HG03066 (cell line): Measurements from ENCODE around the gene DNAJC2.
"Not testable (repeated sequence)": the region's sequence is repeated elsewhere in the genome, so short reads cannot be mapped to it uniquely, and the experiment has no call there.

Experiments
- ATAC-seq: cut with Tn5 transposase; IDR thresholded peaks from one replicate; pipeline ENCODE4 v1.9.1; 2021; ENCODE audit warnings: low read depth; ENCODE audit not compliant: unreplicated experiment

The DNAJC2 gene

GRCh38 chr7:103343758-103344452, 662 bp downstream of the DNAJC2 start:
- ATAC-seq: peak; percentile 7

- no peak for ATAC-seq
These were observed 1.2 kb downstream of the DNAJC2 start for GRCh38 chr7:103343332-103343731.

GRCh38 chr7:103341466-103341865, 3.1 kb downstream of the DNAJC2 start:
- ATAC-seq: no peak

GRCh38 chr7:103338864-103339263, 5.7 kb downstream of the DNAJC2 start:
- no peak for ATAC-seq

- ATAC-seq: no peak
These were observed 7.8 kb downstream of the DNAJC2 start for GRCh38 chr7:103336761-103337160.

GRCh38 chr7:103325744-103326143, 18.8 kb downstream of the DNAJC2 start:
- no peak for ATAC-seq

GRCh38 chr7:103317009-103317408, 27.6 kb downstream of the DNAJC2 start:
- ATAC-seq: no peak

GRCh38 chr7:103316380-103316941, 28.1 kb downstream of the DNAJC2 start:
- ATAC-seq: no peak

GRCh38 chr7:103314852-103315251, 29.7 kb downstream of the DNAJC2 start:
- ATAC-seq: no peak

GRCh38 chr7:103307503-103308231, 36.9 kb downstream of the DNAJC2 start:
- no peak for ATAC-seq

- no peak for ATAC-seq
These were observed 43.1 kb downstream of the DNAJC2 start for GRCh38 chr7:103301441-103301840.

- ATAC-seq: no peak
These were observed 44.9 kb downstream of the DNAJC2 start for GRCh38 chr7:103299660-103300059.

- peak; percentile 15 for ATAC-seq
These were observed 46.8 kb downstream of the DNAJC2 start for GRCh38 chr7:103297837-103298179.

GRCh38 chr7:103296901-103297836, 47.4 kb downstream of the DNAJC2 start, which contains the start of gene PMPCB:
PMPCB (plus strand) TSS chr7:103297435; CDS start chr7:103297460, 25 bp downstream.
- peak; percentile 98 for ATAC-seq

GRCh38 chr7:103293526-103293925, 51.0 kb downstream of the DNAJC2 start:
- no peak for ATAC-seq

GRCh38 chr7:103292122-103292521, 52.4 kb downstream of the DNAJC2 start:
- ATAC-seq: no peak

- not testable (repeated sequence) for ATAC-seq
These were observed 61.7 kb downstream of the DNAJC2 start for GRCh38 chr7:103282802-103283427.

GRCh38 chr7:103280803-103281155, 63.8 kb downstream of the DNAJC2 start:
- ATAC-seq: peak; percentile 6

- peak; percentile 92 for ATAC-seq
These were observed 64.4 kb downstream of the DNAJC2 start for GRCh38 chr7:103279963-103280802.

GRCh38 chr7:103279636-103279962, 65.0 kb downstream of the DNAJC2 start:
- peak; percentile 35 for ATAC-seq
